A549 (cell line): ENCODE data around the gene IFT88. TPM values are rescaled to one million over a fixed set of nuclear protein-coding genes. Genes with fewer than 3 reads are reported as not detected.

ENCODE experiments used
- ATAC-seq, 2 experiments: fragments of 200-7000 bp in 1 of 2; fragments of >200 bp in 1 of 2; cut with Nextera tagmentation in 1 of 2; cut with Tn5 transposase in 1 of 2; 3 replicates each; pipeline versions ENCODE4 v1.8.0 to v1.9.1; 2018 to 2020; ENCODE audit warnings: mild to moderate bottlenecking in 1 of 2, moderate library complexity in 1 of 2
- CTCF ChIA-PET: fragments of 300-600 bp; sonication (Branson Sonifier 250); formaldehyde crosslinking; extraction: SDS; loops from one replicate; lab custom pipeline; 2021; ENCODE audit warnings: antibody characterized with exemption, inconsistent platforms; lab: Yijun Ruan, JAX
- POLR2A ChIA-PET: fragments of 350-600 bp; formaldehyde crosslinking; extraction: SDS; loops from one replicate; lab custom pipeline; 2021; ENCODE audit warnings: antibody characterized with exemption, inconsistent platforms; lab: Yijun Ruan, JAX
- DNase-seq, 2 experiments: peaks; one replicate each; pipeline versions ENCODE4 v3.0.0 to v3.0.0-alpha.2; 2011 to 2016; ENCODE audit warnings: low read depth in 1 of 2, low spot score in 1 of 2
- FAIRE-seq: peaks from 2 replicates; lab custom pipeline; 2011; peaks lifted over from hg19 to GRCh38; lab: Jason Lieb, UNC
- H3K27ac ChIP-seq, 2 experiments: fragments of >200 bp; sonication (Bioruptor Twin); formaldehyde crosslinking; 3 replicates each; pipeline ENCODE4 v1.5.1; 2016 to 2017
- H3K4me1 ChIP-seq: fragments of >200 bp; sonication (Bioruptor Twin); formaldehyde crosslinking; 3 replicates; pipeline ENCODE4 v1.6.1; 2016
- H3K4me2 ChIP-seq: fragments of >200 bp; sonication (Bioruptor Twin); formaldehyde crosslinking; 3 replicates; pipeline ENCODE4 v1.6.1; 2016
- H3K4me3 ChIP-seq: fragments of >200 bp; sonication (Bioruptor Twin); formaldehyde crosslinking; 3 replicates; pipeline ENCODE4 v1.5.1; 2016
- H3K9me3 ChIP-seq: fragments of >200 bp; sonication (Bioruptor Twin); formaldehyde crosslinking; 3 replicates; pipeline ENCODE4 v1.6.1; 2016
- BHLHE40 ChIP-seq: IDR thresholded peaks from 2 replicates; pipeline ENCODE4 v1.6.1; 2012; ENCODE audit warnings: low read depth, low read length, inconsistent platforms
- CEBPB ChIP-seq, 2 experiments: fragments of >200 bp in 1 of 2; sonication (Bioruptor Twin) in 1 of 2; formaldehyde crosslinking in 1 of 2; IDR thresholded peaks; 2 replicates each; pipeline ENCODE4 v1.6.1; 2012 to 2016
- CHD4 ChIP-seq: fragments of 200-600 bp; sonication (generic); IDR thresholded peaks from 2 replicates; pipeline ENCODE4 v1.6.1; 2016; ENCODE audit warnings: antibody characterized with exemption, mild to moderate bottlenecking, borderline replicate concordance
- EHF ChIP-seq: fragments of 250-450 bp; sonication (Bioruptor Pico); IDR thresholded peaks from 2 replicates; pipeline ENCODE4 v1.5.0; 2020; ENCODE audit warnings: mild to moderate bottlenecking
- ESRRA ChIP-seq: fragments of 150-350 bp; IDR thresholded peaks from 2 replicates; pipeline ENCODE4 v1.6.1; 2014; ENCODE audit warnings: mild to moderate bottlenecking, low read length, borderline replicate concordance
- FOSB ChIP-seq: fragments of 250-450 bp; sonication (Bioruptor Pico); IDR thresholded peaks from 2 replicates; pipeline ENCODE4 v1.5.0; 2020; ENCODE audit warnings: mild to moderate bottlenecking, moderate library complexity
- FOSL2 ChIP-seq, 2 experiments: fragments of 450-650 bp in 1 of 2; fragments of >200 bp in 1 of 2; sonication (Bioruptor Twin) in 1 of 2; formaldehyde crosslinking; IDR thresholded peaks; 2 replicates each; pipeline versions ENCODE4 v1.5.0 to v1.6.1; 2016 to 2020; ENCODE audit warnings: mild to moderate bottlenecking in 1 of 2, moderate library complexity in 1 of 2
- FOXS1 ChIP-seq: fragments of 250-450 bp; sonication (Bioruptor Pico); IDR thresholded peaks from 2 replicates; pipeline ENCODE4 v1.5.0; 2020; ENCODE audit warnings: mild to moderate bottlenecking, moderate library complexity
- GATA3 ChIP-seq: IDR thresholded peaks from 2 replicates; pipeline ENCODE4 v1.6.1; 2012; ENCODE audit warnings: borderline replicate concordance
- HEYL ChIP-seq: fragments of 250-450 bp; sonication (Bioruptor Pico); IDR thresholded peaks from 2 replicates; pipeline ENCODE4 v1.8.0; 2021; ENCODE audit warnings: mild to moderate bottlenecking, moderate library complexity
- HOXA7 ChIP-seq: fragments of 250-450 bp; sonication (Bioruptor Pico); IDR thresholded peaks from 2 replicates; pipeline ENCODE4 v1.5.0; 2020; ENCODE audit warnings: mild to moderate bottlenecking, moderate library complexity
- HOXB5 ChIP-seq: fragments of 250-450 bp; sonication (Bioruptor Pico); IDR thresholded peaks from 2 replicates; pipeline ENCODE4 v1.5.0; 2020; ENCODE audit warnings: mild to moderate bottlenecking, moderate library complexity
- JUN ChIP-seq, 2 experiments: fragments of >200 bp; sonication (Bioruptor Twin); formaldehyde crosslinking; IDR thresholded peaks; 2 replicates in 1 of 2; 3 replicates in 1 of 2; pipeline ENCODE4 v1.6.1; 2016 to 2017
- JUNB ChIP-seq: fragments of >200 bp; sonication (Bioruptor Twin); formaldehyde crosslinking; IDR thresholded peaks from 2 replicates; pipeline ENCODE4 v1.6.1; 2016
- KDM1A ChIP-seq: fragments of 200-600 bp; sonication (generic); IDR thresholded peaks from 2 replicates; pipeline ENCODE4 v1.6.1; 2016; ENCODE audit warnings: low read depth, mild to moderate bottlenecking
- KDM5A ChIP-seq: fragments of 200-600 bp; sonication (generic); IDR thresholded peaks from 2 replicates; pipeline ENCODE4 v1.6.1; 2016; ENCODE audit warnings: antibody characterized with exemption, mild to moderate bottlenecking
- MAZ ChIP-seq: fragments of 150-350 bp; IDR thresholded peaks from 2 replicates; pipeline ENCODE4 v1.6.1; 2014; ENCODE audit warnings: antibody characterized with exemption, low read depth, low read length, borderline replicate concordance
- MYC ChIP-seq: IDR thresholded peaks from 2 replicates; pipeline ENCODE4 v1.6.1; 2012; ENCODE audit warnings: mild to moderate bottlenecking, inconsistent platforms, low read length, improper control_type of control experiment, borderline replicate concordance
- NFE2L2 ChIP-seq: fragments of 150-350 bp; conservative IDR thresholded peaks from 2 replicates; pipeline ENCODE4 v1.6.1; 2014; ENCODE audit warnings: low read length
- NPAS2 ChIP-seq: fragments of 250-450 bp; sonication (Bioruptor Pico); IDR thresholded peaks from 2 replicates; pipeline ENCODE4 v1.8.0; 2022; ENCODE audit warnings: mild to moderate bottlenecking, moderate library complexity, borderline replicate concordance
- PHF8 ChIP-seq: fragments of 200-600 bp; sonication (generic); IDR thresholded peaks from 2 replicates; pipeline ENCODE4 v1.6.1; 2016; ENCODE audit warnings: low read depth, mild to moderate bottlenecking, antibody characterized with exemption, moderate library complexity, borderline replicate concordance
- POLR2A ChIP-seq: IDR thresholded peaks from 2 replicates; pipeline ENCODE4 v1.6.1; 2012; ENCODE audit warnings: mild to moderate bottlenecking, low read length
- POLR2AphosphoS2 ChIP-seq: conservative IDR thresholded peaks from 2 replicates; pipeline ENCODE4 v1.6.1; 2012; ENCODE audit warnings: low read length, improper control_type of control experiment, inconsistent platforms
- RAD21 ChIP-seq, 2 experiments: fragments of >200 bp in 1 of 2; sonication (Bioruptor Twin) in 1 of 2; formaldehyde crosslinking in 1 of 2; IDR thresholded peaks in 1 of 2; conservative IDR thresholded peaks in 1 of 2; 2 replicates in 1 of 2; 3 replicates in 1 of 2; pipeline ENCODE4 v1.6.1; 2012 to 2018; ENCODE audit warnings: inconsistent platforms in 1 of 2
- RARB ChIP-seq: fragments of 250-450 bp; sonication (Bioruptor Pico); IDR thresholded peaks from 2 replicates; pipeline ENCODE4 v1.8.0; 2021; ENCODE audit warnings: mild to moderate bottlenecking, moderate library complexity
- RCOR1 ChIP-seq: fragments of 150-350 bp; IDR thresholded peaks from 2 replicates; pipeline ENCODE4 v1.6.1; 2014; ENCODE audit warnings: antibody characterized with exemption, low read length, low read depth
- SMC3 ChIP-seq: fragments of >200 bp; sonication (Bioruptor Twin); formaldehyde crosslinking; IDR thresholded peaks from 3 replicates; pipeline ENCODE4 v1.6.1; 2018; ENCODE audit warnings: inconsistent platforms
- SREBF2 ChIP-seq: fragments of 450-650 bp; IDR thresholded peaks from 2 replicates; pipeline ENCODE4 v1.6.1; 2014; ENCODE audit warnings: mild to moderate bottlenecking, moderate library complexity
- TP53 ChIP-seq: fragments of 250-450 bp; sonication (Bioruptor Pico); IDR thresholded peaks from 2 replicates; pipeline ENCODE4 v1.5.0; 2021; ENCODE audit warnings: mild to moderate bottlenecking, moderate library complexity
- ZC3H11A ChIP-seq: fragments of 450-650 bp; IDR thresholded peaks from 2 replicates; pipeline ENCODE4 v1.6.1; 2014; ENCODE audit warnings: antibody characterized with exemption, mild to moderate bottlenecking
- ZFP36 ChIP-seq: fragments of 450-650 bp; IDR thresholded peaks from 2 replicates; pipeline ENCODE4 v1.6.1; 2014; ENCODE audit warnings: borderline replicate concordance; ENCODE audit not compliant: partially characterized antibody
- ZSCAN20 ChIP-seq: fragments of 250-450 bp; sonication (Bioruptor Pico); IDR thresholded peaks from 2 replicates; pipeline ENCODE4 v1.8.0; 2022; ENCODE audit warnings: mild to moderate bottlenecking, moderate library complexity
- WGBS: methylation state at CpG from one replicate; pipeline ENCODE4 v1.1.6; 2017; ENCODE audit errors: missing lambda C conversion rate; 5-methylcytosine and 5-hydroxymethylcytosine counted together
- polyA plus RNA-seq, 4 experiments: library from polyadenylated mRNA; depleted of rRNA in 3 of 4; stranded (reverse); fragments of >200 nt; fragmentation: RNase III in 1 of 4; extraction: RNeasy Plus Mini Kit Qiagen cat#74134 plus additional on column Dnase treatment in 1 of 4; gene quantifications; 2 replicates in 3 of 4; 3 replicates in 1 of 4; pipeline ENCODE4 v1.2.3, GENCODE V29; 2011 to 2017
- TF ChIP-seq, protein P1 (sequence below): fragments of 250-450 bp; sonication (Bioruptor Pico); IDR thresholded peaks from 2 replicates; pipeline ENCODE4 v1.5.0; 2020; ENCODE audit warnings: low read depth, mild to moderate bottlenecking, moderate library complexity
- TF ChIP-seq, protein P2 (sequence below): IDR thresholded peaks from 2 replicates; pipeline ENCODE4 v1.6.1; 2012
- TF ChIP-seq, protein P3 (sequence below): IDR thresholded peaks from 2 replicates; pipeline ENCODE4 v1.6.1; 2012; ENCODE audit warnings: low read depth, borderline replicate concordance
- TF ChIP-seq, protein P4 (sequence below): fragments of >200 bp; sonication (Bioruptor Twin); formaldehyde crosslinking; IDR thresholded peaks from 3 replicates; pipeline ENCODE4 v1.5.1; 2016
- TF ChIP-seq, protein P5 (sequence below): fragments of 450-650 bp; IDR thresholded peaks from 2 replicates; pipeline ENCODE4 v1.6.1; 2014; ENCODE audit warnings: antibody characterized with exemption

Gene IFT88
- polyA plus RNA-seq, 2 of the 4 experiments (the other 2 are of a cell fraction) = 13.2 to 19.1 TPM

DNA sequence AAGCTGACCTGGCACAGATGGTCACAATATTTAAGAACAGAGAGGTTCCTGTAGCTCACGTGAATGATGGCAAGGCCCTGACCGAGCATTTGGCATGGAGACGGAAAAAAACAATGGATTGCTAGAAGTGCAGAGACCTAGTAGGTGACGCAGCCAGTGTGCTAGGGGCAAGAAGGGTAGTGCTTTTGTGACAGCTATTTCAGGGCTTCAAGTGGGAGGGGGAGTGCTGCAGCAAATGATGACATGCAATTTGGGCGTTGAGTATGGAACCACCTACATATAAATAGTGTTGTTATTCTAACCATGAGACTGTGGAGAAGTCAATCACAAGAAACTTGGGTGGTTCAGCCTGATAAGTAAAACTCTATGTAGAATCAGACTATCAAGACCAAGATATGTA is 70.9 kb downstream of the IFT88 start:
- ATAC-seq (no peak), FAIRE-seq (no peak), DNase-seq (no peak)
- H3K27ac ChIP-seq = no peak overlapping the region
- ChIA-PET POLR2A (no interaction called here), CTCF (interaction anchor here (0.9 kb wide), 1 partner anchor 10 kb away, joined by 5 read pairs; no protein-coding TSS in a partner anchor)
- WGBS = 92% methylated on average over 5 of the region's 5 CpGs
- no peak overlapping the region for H3K4me3 ChIP-seq
- H3K9me3 ChIP-seq = no peaks in the 10 kb centered on the region
- H3K4me2 ChIP-seq = no peak overlapping the region
- no peaks in the 10 kb centered on the region for H3K4me1 ChIP-seq
- no peak for TF ChIP-seq RAD21 (conservative IDR thresholded peaks at IDR 0.05 in 1 of 2, IDR thresholded peaks at IDR 0.05 in 1 of 2)
- TF ChIP-seq EHF (CRISPR knock-in tag) = no peak
- TF ChIP-seq ZC3H11A = no peak
- TF ChIP-seq, protein P1, sequence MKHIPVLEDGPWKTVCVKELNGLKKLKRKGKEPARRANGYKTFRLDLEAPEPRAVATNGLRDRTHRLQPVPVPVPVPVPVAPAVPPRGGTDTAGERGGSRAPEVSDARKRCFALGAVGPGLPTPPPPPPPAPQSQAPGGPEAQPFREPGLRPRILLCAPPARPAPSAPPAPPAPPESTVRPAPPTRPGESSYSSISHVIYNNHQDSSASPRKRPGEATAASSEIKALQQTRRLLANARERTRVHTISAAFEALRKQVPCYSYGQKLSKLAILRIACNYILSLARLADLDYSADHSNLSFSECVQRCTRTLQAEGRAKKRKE (CRISPR knock-in tag) = no peak
- TF ChIP-seq CHD4 = no peak
- TF ChIP-seq SMC3 = no peak
- TF ChIP-seq HEYL = no peak
- TF ChIP-seq ZSCAN20 = no peak
- no peak for TF ChIP-seq FOSB (CRISPR knock-in tag)
- TF ChIP-seq ZFP36 = no peak
- no peak for TF ChIP-seq MAZ
- TF ChIP-seq, protein P2, sequence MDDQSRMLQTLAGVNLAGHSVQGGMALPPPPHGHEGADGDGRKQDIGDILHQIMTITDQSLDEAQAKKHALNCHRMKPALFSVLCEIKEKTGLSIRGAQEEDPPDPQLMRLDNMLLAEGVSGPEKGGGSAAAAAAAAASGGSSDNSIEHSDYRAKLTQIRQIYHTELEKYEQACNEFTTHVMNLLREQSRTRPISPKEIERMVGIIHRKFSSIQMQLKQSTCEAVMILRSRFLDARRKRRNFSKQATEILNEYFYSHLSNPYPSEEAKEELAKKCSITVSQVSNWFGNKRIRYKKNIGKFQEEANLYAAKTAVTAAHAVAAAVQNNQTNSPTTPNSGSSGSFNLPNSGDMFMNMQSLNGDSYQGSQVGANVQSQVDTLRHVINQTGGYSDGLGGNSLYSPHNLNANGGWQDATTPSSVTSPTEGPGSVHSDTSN = no peak
- TF ChIP-seq HOXB5 (CRISPR knock-in tag) = no peak
- TF ChIP-seq JUN (IDR thresholded peaks at IDR 0.05) = no peak
- no peak for TF ChIP-seq RCOR1
- no peak for TF ChIP-seq FOXS1 (CRISPR knock-in tag)
- TF ChIP-seq, protein P3, sequence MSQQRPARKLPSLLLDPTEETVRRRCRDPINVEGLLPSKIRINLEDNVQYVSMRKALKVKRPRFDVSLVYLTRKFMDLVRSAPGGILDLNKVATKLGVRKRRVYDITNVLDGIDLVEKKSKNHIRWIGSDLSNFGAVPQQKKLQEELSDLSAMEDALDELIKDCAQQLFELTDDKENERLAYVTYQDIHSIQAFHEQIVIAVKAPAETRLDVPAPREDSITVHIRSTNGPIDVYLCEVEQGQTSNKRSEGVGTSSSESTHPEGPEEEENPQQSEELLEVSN = no peak
- no peak for TF ChIP-seq HOXA7
- no peak for TF ChIP-seq GATA3
- no peak for TF ChIP-seq CEBPB (IDR thresholded peaks at IDR 0.05)

DNA sequence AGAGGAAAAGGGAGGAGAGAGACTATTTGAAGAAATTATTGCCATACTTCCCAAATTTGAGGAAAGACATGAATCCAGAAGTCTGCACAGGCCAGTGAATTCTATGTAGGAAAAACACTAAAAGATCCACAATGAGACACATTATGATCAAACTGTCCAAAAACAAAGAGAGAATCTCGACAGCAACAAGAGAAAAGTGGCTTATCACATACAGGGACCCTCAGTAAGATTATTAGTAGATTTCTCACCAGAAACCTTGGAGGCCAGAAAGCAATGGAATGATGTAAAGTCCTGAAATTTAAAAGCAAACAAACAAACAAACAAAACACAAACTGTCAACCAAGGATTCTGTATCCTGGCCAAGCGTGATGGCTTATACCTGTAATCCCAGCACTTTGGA is 80.8 kb downstream of the IFT88 start:
- DNase-seq (no peak), FAIRE-seq (no peak)
- H3K27ac ChIP-seq = no peak overlapping the region
- POLR2A ChIA-PET = no interaction called here
- WGBS = 94% methylated on average over 2 of the region's 2 CpGs
- TF ChIP-seq KDM5A (no peak), JUNB (no peak), BHLHE40 (no peak), SREBF2 (no peak), ESRRA (no peak), NFE2L2 (no peak), FOSL2 (IDR thresholded peaks at IDR 0.05) (no peak), FOSL2 (CRISPR knock-in tag; IDR thresholded peaks at IDR 0.05) (no peak), KDM1A (no peak), JUN (IDR thresholded peaks at IDR 0.05) (no peak), RCOR1 (no peak), PHF8 (no peak), NPAS2 (CRISPR knock-in tag) (no peak), MYC (no peak), RARB (CRISPR knock-in tag) (no peak), POLR2A (no peak), POLR2AphosphoS2 (no peak), TP53 (CRISPR knock-in tag) (no peak)
- TF ChIP-seq, protein P3 = no peak
- TF ChIP-seq, protein P4, sequence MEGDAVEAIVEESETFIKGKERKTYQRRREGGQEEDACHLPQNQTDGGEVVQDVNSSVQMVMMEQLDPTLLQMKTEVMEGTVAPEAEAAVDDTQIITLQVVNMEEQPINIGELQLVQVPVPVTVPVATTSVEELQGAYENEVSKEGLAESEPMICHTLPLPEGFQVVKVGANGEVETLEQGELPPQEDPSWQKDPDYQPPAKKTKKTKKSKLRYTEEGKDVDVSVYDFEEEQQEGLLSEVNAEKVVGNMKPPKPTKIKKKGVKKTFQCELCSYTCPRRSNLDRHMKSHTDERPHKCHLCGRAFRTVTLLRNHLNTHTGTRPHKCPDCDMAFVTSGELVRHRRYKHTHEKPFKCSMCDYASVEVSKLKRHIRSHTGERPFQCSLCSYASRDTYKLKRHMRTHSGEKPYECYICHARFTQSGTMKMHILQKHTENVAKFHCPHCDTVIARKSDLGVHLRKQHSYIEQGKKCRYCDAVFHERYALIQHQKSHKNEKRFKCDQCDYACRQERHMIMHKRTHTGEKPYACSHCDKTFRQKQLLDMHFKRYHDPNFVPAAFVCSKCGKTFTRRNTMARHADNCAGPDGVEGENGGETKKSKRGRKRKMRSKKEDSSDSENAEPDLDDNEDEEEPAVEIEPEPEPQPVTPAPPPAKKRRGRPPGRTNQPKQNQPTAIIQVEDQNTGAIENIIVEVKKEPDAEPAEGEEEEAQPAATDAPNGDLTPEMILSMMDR = no peak
- TF ChIP-seq, protein P5, sequence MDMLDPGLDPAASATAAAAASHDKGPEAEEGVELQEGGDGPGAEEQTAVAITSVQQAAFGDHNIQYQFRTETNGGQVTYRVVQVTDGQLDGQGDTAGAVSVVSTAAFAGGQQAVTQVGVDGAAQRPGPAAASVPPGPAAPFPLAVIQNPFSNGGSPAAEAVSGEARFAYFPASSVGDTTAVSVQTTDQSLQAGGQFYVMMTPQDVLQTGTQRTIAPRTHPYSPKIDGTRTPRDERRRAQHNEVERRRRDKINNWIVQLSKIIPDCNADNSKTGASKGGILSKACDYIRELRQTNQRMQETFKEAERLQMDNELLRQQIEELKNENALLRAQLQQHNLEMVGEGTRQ = no peak
- TF ChIP-seq, all 56 proteins: peak for 0
- Histone ChIP-seq H3K9me3 (no peaks in the 10 kb centered on the region), H3K4me3 (no peak overlapping the region), H3K4me2 (no peak overlapping the region), H3K4me1 (no peaks in the 10 kb centered on the region)
- CTCF ChIA-PET = no interaction called here
- no peak for ATAC-seq
